Transverse colon (tissue), 4 donors: ENCODE data around the gene MYO9A. TPM values are rescaled to one million over a fixed set of nuclear protein-coding genes. Genes with fewer than 3 reads are reported as not detected.

Experiments used
- DNase-seq: peaks from one replicate; pipeline ENCODE4 v3.0.0-alpha.2; 2019
- H3K27ac ChIP-seq, 4 donors: fragments of 200-600 bp; sonication (generic); 2 replicates each; pipeline ENCODE4 v1.5.1; 2016 to 2018; ENCODE audit warnings: inconsistent platforms in 4 of 4
- H3K27me3 ChIP-seq: fragments of 200-600 bp; sonication (generic); 2 replicates; pipeline ENCODE4 v1.5.1; 2017; ENCODE audit warnings: inconsistent platforms
- H3K36me3 ChIP-seq, 4 donors: fragments of 200-600 bp; sonication (generic); 2 replicates each; pipeline ENCODE4 v1.5.1; 2017 to 2019; ENCODE audit warnings: inconsistent platforms in 4 of 4
- H3K4me1 ChIP-seq, 4 donors: fragments of 200-600 bp; sonication (generic); 2 replicates each; pipeline ENCODE4 v1.5.1; 2017 to 2020; ENCODE audit warnings: inconsistent platforms in 4 of 4
- H3K4me3 ChIP-seq, 4 donors: fragments of 200-600 bp; sonication (generic); 1 replicate in 1 of 4; 2 replicates in 3 of 4; pipeline versions ENCODE4 v1.5.1 to v1.6.1; 2017 to 2019; ENCODE audit warnings: inconsistent platforms in 4 of 4
- H3K9me3 ChIP-seq, 2 donors: fragments of 200-600 bp; sonication (generic); 2 replicates each; pipeline ENCODE4 v1.5.1; 2017 to 2019; ENCODE audit warnings: inconsistent platforms in 2 of 2
- CTCF ChIP-seq, 5 experiments: fragments of 200-600 bp in 3 of 5; fragments of 450-650 bp in 2 of 5; sonication (generic) in 3 of 5; IDR thresholded peaks; 1 replicate in 2 of 5; 2 replicates in 3 of 5; pipeline ENCODE4 v1.5.1; 2016 to 2017; ENCODE audit warnings: antibody characterized with exemption in 5 of 5, inconsistent platforms in 3 of 5, mild to moderate bottlenecking in 2 of 5, moderate library complexity in 1 of 5
- EP300 ChIP-seq: sonication (generic); formaldehyde crosslinking; IDR thresholded peaks from one replicate; pipeline ENCODE4 v1.6.1; 2017; ENCODE audit warnings: antibody characterized with exemption, low read depth
- POLR2A ChIP-seq: fragments of 450-650 bp; IDR thresholded peaks from one replicate; pipeline ENCODE4 v1.6.1; 2016; ENCODE audit warnings: antibody characterized with exemption, mild to moderate bottlenecking, moderate library complexity
- POLR2AphosphoS5 ChIP-seq, 3 donors: sonication (generic); formaldehyde crosslinking; IDR thresholded peaks; one replicate each; pipeline ENCODE4 v1.6.1; 2016; ENCODE audit warnings: antibody characterized with exemption in 3 of 3
- WGBS, 2 donors: methylation state at CpG; one replicate each; pipeline ENCODE4 v1.1.5; 2018; ENCODE audit warnings: low coverage in 1 of 2; 5-methylcytosine and 5-hydroxymethylcytosine counted together
- in situ Hi-C, 4 donors: fragments of 200-750 bp; cut with MboI; loops; one replicate each; pipeline versions ENCODE4 v1.15.0 to v1.15.1; 2017; ENCODE audit warnings: low sequenced_read_pairs in 3 of 4, low pct_ligation_motif_present in 1 of 4, low pct_unique_long_range_greater_than_20kb in 1 of 4
- intact Hi-C: fragments of 100-400 bp; cut with DNase I; formaldehyde crosslinking; loops from one replicate; pipeline ENCODE4 v1.15.1; 2023; ENCODE audit warnings: low total_unique reads
- total RNA-seq, 4 donors: library from RNA; depleted of rRNA; stranded (reverse); fragments of >200 nt; gene quantifications; one replicate each; pipeline ENCODE4 v1.1.0, GENCODE V29; 2016

MYO9A gene
- total RNA-seq, 4 donors from 2014 or later, result 52.4 to 103 (median 74.2) TPM

GRCh38 chr15:71786673-71787072, 331.3 kb downstream of the MYO9A start:
- in situ Hi-C loops, result no loop called here
- 80 to 85% methylated on average over 7 of the region's 7 CpGs for WGBS, 2 donors
- no peak for DNase-seq

GRCh38 chr15:71785996-71786395, 332.0 kb downstream of the MYO9A start:
- in situ Hi-C loops (no loop called here), intact Hi-C loops (no loop called here)
- TF ChIP-seq POLR2AphosphoS5 (IDR thresholded peaks at IDR 0.05) (no peak), CTCF (IDR thresholded peaks at IDR 0.05) (no peak), EP300 (no peak), POLR2A (no peak)
- H3K27ac ChIP-seq, result no peak overlapping the region
- no peaks in the 10 kb centered on the region for H3K9me3 ChIP-seq
- H3K4me3 ChIP-seq, result no peak overlapping the region
- H3K27me3 ChIP-seq, result no peaks in the 10 kb centered on the region
- H3K4me1 ChIP-seq, result no peaks in the 10 kb centered on the region
- 85 to 88% methylated on average over 2 of the region's 2 CpGs for WGBS, 2 donors
- no peaks in the 10 kb centered on the region for H3K36me3 ChIP-seq
- DNase-seq, result no peak

More at GRCh38 chr15:71786673-71787072, 331.3 kb downstream of the MYO9A start:
- Histone ChIP-seq H3K4me3 (no peak overlapping the region), H3K27ac (no peak overlapping the region), H3K4me1 (peaks cover 0 to 3% (median 0%) of the 10 kb centered on the region in 4 donors), H3K36me3 (no peaks in the 10 kb centered on the region), H3K27me3 (no peaks in the 10 kb centered on the region), H3K9me3 (no peaks in the 10 kb centered on the region)
- no peak for TF ChIP-seq EP300
- TF ChIP-seq POLR2AphosphoS5 (IDR thresholded peaks at IDR 0.05), result no peak
- intact Hi-C loops, result no loop called here

- WGBS, 2 donors, result 70% methylated on average over 6 of the region's 6 CpGs; no CpG with 5 or more reads in 1 of the 2 donors
- no peak overlapping the region for H3K27ac ChIP-seq
- in situ Hi-C loops (no loop called here), intact Hi-C loops (no loop called here)
- DNase-seq, result no peak
- no peaks in the 10 kb centered on the region for H3K9me3 ChIP-seq
- H3K4me3 ChIP-seq, result no peak overlapping the region
- peaks cover 0 to 12% (median 6%) of the 10 kb centered on the region in 4 donors for H3K4me1 ChIP-seq
- no peaks in the 10 kb centered on the region for H3K27me3 ChIP-seq
- TF ChIP-seq CTCF (IDR thresholded peaks at IDR 0.05) (no peak), POLR2AphosphoS5 (IDR thresholded peaks at IDR 0.05) (no peak), POLR2A (no peak), EP300 (no peak)
- no peaks in the 10 kb centered on the region for H3K36me3 ChIP-seq
Observed at GRCh38 chr15:71784719-71785118, 333.2 kb downstream of the MYO9A start.

- Histone ChIP-seq H3K9me3 (no peaks in the 10 kb centered on the region), H3K27ac (no peak overlapping the region), H3K4me1 (peaks cover 0 to 12% (median 6%) of the 10 kb centered on the region in 4 donors), H3K27me3 (no peaks in the 10 kb centered on the region), H3K36me3 (no peaks in the 10 kb centered on the region), H3K4me3 (no peak overlapping the region)
- in situ Hi-C loops, result no loop called here
- no peak for TF ChIP-seq CTCF (IDR thresholded peaks at IDR 0.05)
- no peak for TF ChIP-seq POLR2AphosphoS5 (IDR thresholded peaks at IDR 0.05)
- no peak for TF ChIP-seq EP300
- TF ChIP-seq POLR2A, result no peak
- 76 to 92% methylated on average over 4 to 10 of the region's 10 CpGs for WGBS, 2 donors
- DNase-seq, result no peak
- intact Hi-C loops, result no loop called here
Observed at GRCh38 chr15:71782422-71783165, 335.4 kb downstream of the MYO9A start.
